HG03558 (cell line): ENCODE data around the gene PHF23.

ENCODE experiments used
- ATAC-seq: cut with Tn5 transposase; IDR thresholded peaks from one replicate; pipeline ENCODE4 v1.9.1; 2021; ENCODE audit warnings: moderate number of reproducible peaks; ENCODE audit not compliant: unreplicated experiment; ENCODE audit errors: extremely low read depth

The PHF23 gene

GRCh38 chr17:7239091-7240027 lies at the start of gene PHF23:
TSS of gene PHF23 (minus strand) at chr17:7239457. CDS start at chr17:7239279, 178 bp downstream.
- ATAC-seq: no peak

- ATAC-seq: no peak
These were observed 46.4 kb upstream of the PHF23 start for GRCh38 chr17:7285679-7286078.

- no peak for ATAC-seq
These were observed 45.7 kb upstream of the PHF23 start for GRCh38 chr17:7284911-7285310.

- no peak for ATAC-seq
These were observed 44.4 kb upstream of the PHF23 start for GRCh38 chr17:7283471-7284216.

GRCh38 chr17:7282752-7283321 lies 43.6 kb upstream of the PHF23 start:
- ATAC-seq: no peak

GRCh38 chr17:7281953-7282751 lies 42.9 kb upstream of the PHF23 start:
- no peak for ATAC-seq

GRCh38 chr17:7281074-7281952 lies 42.1 kb upstream of the PHF23 start, which contains the start of gene SLC2A4:
TSS of gene SLC2A4 (plus strand) at chr17:7281718. CDS start at chr17:7281935, 217 bp downstream.
- ATAC-seq: no peak

GRCh38 chr17:7280519-7281073 lies 41.3 kb upstream of the PHF23 start:
- no peak for ATAC-seq

GRCh38 chr17:7279448-7279847 lies 40.2 kb upstream of the PHF23 start:
- no peak for ATAC-seq

- no peak for ATAC-seq
These were observed 27.5 kb upstream of the PHF23 start for GRCh38 chr17:7266784-7267183.

- ATAC-seq: no peak
These were observed 24.5 kb upstream of the PHF23 start for GRCh38 chr17:7263801-7264078.

- no peak for ATAC-seq
These were observed 23.9 kb upstream of the PHF23 start for GRCh38 chr17:7262935-7263800.

- ATAC-seq: no peak
These were observed 23.1 kb upstream of the PHF23 start, which contains the start of gene CLDN7 for GRCh38 chr17:7262192-7262934. TSS of gene CLDN7 (minus strand) at chr17:7262478. CDS start at chr17:7262043, 435 bp downstream.

- ATAC-seq: no peak
These were observed 22.3 kb upstream of the PHF23 start for GRCh38 chr17:7261379-7262191.

GRCh38 chr17:7260651-7261378 lies 21.6 kb upstream of the PHF23 start:
- ATAC-seq: no peak

GRCh38 chr17:7260151-7260550 lies 20.9 kb upstream of the PHF23 start:
- no peak for ATAC-seq
